HL-60 (cell line): ENCODE data around the gene FAM13C.
"Not testable (repeated sequence)": the region's sequence is repeated elsewhere in the genome, so short reads cannot be mapped to it uniquely, and the experiment has no call there.

Experiments used
- CTCF ChIP-seq: IDR thresholded peaks from one replicate; pipeline ENCODE4 v1.5.1; 2011; ENCODE audit warnings: low read length, control low read depth, inconsistent platforms; ENCODE audit not compliant: insufficient read depth
- GABPA ChIP-seq: IDR thresholded peaks from 2 replicates; pipeline ENCODE4 v1.6.1; 2012; ENCODE audit warnings: low read depth
- POLR2AphosphoS5 ChIP-seq: IDR thresholded peaks from 2 replicates; pipeline ENCODE4 v1.6.1; 2012; ENCODE audit warnings: low read depth
- REST ChIP-seq: IDR thresholded peaks from 2 replicates; pipeline ENCODE4 v1.6.1; 2012; ENCODE audit warnings: low read depth; ENCODE audit not compliant: insufficient replicate concordance
- SPI1 ChIP-seq: IDR thresholded peaks from 2 replicates; pipeline ENCODE4 v1.6.1; 2012; ENCODE audit warnings: low read depth, mild to moderate bottlenecking, borderline replicate concordance

DNA sequence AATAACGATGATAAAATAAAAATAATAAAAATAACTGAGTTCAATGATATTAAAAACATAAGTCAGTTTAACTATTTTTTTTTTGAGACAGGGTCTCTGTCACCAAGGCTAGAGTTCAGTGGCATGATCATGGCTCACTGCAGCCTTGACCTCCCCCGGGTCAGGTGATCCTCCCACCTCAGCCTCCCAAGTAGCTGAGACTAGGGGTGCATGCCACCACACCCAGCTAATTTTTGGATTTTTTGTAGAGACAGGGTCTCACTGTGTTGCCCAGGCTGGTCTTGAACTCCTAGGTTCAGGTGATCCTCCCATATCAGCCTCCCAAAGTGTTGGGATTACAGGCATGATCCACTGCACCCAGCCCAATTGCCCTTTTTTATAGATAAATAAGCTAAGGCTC, 138.8 kb downstream of the FAM13C start:
- TF ChIP-seq POLR2AphosphoS5, CTCF, GABPA, REST, SPI1: not testable (repeated sequence)
